GM10266 (cell line): ENCODE measurements around the gene AR.

Experiments
- DNase-seq: peaks from one replicate; pipeline ENCODE4 v3.0.0; 2012; ENCODE audit errors: extremely low spot score
- TF ChIP-seq, protein P1 (sequence below): IDR thresholded peaks from 2 replicates; pipeline ENCODE4 v1.5.1; 2012; ENCODE audit warnings: mild to moderate bottlenecking, low read depth; ENCODE audit not compliant: control insufficient read depth, insufficient read depth; ENCODE audit errors: missing control alignments

Gene AR, protein sequence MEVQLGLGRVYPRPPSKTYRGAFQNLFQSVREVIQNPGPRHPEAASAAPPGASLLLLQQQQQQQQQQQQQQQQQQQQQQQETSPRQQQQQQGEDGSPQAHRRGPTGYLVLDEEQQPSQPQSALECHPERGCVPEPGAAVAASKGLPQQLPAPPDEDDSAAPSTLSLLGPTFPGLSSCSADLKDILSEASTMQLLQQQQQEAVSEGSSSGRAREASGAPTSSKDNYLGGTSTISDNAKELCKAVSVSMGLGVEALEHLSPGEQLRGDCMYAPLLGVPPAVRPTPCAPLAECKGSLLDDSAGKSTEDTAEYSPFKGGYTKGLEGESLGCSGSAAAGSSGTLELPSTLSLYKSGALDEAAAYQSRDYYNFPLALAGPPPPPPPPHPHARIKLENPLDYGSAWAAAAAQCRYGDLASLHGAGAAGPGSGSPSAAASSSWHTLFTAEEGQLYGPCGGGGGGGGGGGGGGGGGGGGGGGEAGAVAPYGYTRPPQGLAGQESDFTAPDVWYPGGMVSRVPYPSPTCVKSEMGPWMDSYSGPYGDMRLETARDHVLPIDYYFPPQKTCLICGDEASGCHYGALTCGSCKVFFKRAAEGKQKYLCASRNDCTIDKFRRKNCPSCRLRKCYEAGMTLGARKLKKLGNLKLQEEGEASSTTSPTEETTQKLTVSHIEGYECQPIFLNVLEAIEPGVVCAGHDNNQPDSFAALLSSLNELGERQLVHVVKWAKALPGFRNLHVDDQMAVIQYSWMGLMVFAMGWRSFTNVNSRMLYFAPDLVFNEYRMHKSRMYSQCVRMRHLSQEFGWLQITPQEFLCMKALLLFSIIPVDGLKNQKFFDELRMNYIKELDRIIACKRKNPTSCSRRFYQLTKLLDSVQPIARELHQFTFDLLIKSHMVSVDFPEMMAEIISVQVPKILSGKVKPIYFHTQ

DNA sequence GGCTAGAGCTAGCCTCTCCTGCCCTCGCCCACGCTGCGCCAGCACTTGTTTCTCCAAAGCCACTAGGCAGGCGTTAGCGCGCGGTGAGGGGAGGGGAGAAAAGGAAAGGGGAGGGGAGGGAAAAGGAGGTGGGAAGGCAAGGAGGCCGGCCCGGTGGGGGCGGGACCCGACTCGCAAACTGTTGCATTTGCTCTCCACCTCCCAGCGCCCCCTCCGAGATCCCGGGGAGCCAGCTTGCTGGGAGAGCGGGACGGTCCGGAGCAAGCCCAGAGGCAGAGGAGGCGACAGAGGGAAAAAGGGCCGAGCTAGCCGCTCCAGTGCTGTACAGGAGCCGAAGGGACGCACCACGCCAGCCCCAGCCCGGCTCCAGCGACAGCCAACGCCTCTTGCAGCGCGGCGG lies at the start of gene AR:
Gene AR, plus strand, starts transcription at position 204 of the 400 bp plus-strand sequence. CDS start 1,126 bp downstream, outside the sequence.
- TF ChIP-seq, protein P1, sequence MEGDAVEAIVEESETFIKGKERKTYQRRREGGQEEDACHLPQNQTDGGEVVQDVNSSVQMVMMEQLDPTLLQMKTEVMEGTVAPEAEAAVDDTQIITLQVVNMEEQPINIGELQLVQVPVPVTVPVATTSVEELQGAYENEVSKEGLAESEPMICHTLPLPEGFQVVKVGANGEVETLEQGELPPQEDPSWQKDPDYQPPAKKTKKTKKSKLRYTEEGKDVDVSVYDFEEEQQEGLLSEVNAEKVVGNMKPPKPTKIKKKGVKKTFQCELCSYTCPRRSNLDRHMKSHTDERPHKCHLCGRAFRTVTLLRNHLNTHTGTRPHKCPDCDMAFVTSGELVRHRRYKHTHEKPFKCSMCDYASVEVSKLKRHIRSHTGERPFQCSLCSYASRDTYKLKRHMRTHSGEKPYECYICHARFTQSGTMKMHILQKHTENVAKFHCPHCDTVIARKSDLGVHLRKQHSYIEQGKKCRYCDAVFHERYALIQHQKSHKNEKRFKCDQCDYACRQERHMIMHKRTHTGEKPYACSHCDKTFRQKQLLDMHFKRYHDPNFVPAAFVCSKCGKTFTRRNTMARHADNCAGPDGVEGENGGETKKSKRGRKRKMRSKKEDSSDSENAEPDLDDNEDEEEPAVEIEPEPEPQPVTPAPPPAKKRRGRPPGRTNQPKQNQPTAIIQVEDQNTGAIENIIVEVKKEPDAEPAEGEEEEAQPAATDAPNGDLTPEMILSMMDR: no peak
- DNase-seq: no peak

DNA sequence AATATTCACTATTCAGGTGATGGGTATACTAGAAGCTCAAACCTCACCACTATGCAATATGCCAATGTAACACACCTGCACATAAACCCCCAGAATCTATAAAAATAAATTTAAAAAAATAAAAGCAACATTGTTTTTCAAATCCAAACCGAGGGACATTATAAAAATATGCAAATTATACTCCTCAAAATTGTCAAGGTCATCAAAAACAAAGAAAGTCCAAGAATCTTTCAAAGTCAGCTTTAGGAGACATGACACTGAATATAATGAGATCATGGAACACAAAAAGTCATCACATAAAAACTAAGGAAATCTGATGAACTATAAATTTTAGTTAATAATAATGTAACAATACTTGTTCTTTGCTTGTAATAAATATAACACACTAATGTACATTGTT lies 43.2 kb upstream of the AR start:
- TF ChIP-seq, protein P1: no peak
- no peak for DNase-seq

DNA sequence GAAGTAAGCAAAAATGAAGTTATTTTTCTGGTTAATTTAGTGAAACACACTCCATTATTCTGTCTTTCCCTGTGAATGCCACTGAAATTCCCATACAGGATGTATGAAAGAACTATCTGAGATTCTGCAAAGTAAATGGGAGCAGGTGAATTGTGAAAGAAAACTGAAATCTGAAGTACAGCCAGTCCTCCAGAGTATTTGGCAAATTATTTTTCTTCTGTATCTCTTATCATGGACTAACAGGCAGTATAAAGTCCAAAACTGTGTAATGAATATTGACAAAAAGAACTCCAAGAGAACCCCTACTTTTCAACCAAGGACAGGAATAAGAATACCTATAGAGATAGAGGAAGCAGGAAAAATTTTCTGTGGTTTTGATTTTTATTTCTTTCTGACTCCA lies 40.8 kb upstream of the AR start:
- DNase-seq: no peak
- TF ChIP-seq, protein P1: no peak

DNA sequence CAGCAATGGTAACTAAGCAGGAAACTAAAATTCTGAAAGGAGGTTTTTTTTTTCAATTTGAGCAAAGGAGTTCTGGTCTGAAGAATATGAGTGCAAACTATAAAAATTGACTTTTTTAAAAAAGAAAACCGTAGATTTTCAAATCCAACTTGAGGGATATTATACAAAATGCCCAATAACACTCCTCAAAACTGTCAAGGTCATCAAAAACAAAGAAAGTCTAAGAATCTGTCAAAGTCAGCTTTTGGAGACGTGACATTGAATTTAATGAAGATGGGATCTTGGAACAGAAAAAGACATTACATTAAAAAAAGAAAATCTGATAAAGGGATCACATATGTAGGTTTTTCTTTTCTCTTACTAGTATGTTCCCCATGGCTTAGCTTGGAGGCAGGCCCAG lies 40.4 kb upstream of the AR start:
- DNase-seq: no peak
- TF ChIP-seq, protein P1: no peak

DNA sequence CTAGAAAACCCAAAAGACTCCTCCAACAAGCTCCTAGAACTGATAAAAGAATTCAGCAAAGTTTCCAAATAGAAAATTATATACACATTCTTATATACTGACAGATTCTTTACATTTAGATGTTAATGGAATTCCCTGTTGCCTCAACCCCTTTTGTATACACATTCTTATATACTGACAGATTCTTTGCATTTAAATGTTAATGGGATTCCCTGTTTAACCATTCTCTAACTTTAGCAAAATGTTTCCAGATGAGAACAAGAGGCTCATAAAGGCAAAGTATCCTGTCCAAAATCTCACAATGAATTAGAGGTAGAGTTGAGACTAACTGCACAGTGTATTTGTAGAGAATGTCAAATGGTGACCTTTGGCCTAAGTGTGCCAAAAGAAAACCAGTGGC lies 23.1 kb upstream of the AR start:
- no peak for DNase-seq
- TF ChIP-seq, protein P1: no peak

DNA sequence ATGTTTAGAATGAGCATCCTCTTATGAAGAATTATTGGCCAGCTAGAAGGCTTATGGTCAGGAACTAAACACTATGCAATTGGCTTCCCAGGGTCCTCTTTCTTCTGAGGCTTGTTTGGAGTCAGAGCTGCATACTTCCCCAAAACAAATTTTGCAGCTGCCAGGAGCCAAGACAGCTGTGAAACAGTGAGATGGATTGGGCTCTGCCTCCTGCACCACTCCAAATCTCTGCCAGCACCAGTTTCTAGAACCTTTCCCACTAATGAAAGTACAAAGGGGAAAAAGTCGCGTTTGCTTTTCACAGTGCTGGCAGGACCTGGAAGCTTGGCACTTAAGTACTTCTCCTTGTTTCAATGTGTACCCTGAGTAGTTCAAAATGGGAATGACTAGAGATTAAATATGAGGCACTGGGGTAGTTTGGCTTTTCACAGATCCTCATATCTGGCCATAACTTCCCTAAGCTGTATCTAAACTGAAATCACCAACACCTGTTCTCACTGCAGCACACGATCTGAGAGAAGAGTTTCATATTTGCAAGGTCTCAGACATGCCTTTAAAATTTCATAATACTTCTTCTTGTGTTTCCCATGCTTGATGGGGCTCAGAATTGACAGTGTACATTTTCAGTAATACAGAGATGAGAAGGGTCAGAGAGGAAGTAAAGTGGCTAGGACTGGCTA lies 20.7 kb upstream of the AR start:
- DNase-seq: no peak
- TF ChIP-seq, protein P1: no peak

DNA sequence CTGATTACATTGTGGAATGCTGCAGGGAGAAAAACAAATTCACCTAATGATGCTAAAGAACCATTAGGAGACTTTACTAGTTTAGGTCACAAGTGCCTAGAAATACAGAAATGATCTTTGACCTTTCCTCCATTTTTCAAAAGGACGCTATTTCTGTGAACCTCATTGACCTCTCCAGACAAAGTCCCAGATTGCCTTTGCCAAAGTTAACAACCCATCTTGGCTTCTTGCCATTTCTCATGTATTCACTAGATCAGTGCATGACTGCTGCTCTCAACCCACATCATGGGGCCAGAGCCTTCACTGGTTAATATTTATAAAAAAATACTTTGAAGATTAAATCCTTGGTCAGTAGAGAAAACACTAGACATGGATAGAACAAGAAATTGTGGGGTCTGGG lies 19.9 kb upstream of the AR start:
- TF ChIP-seq, protein P1: no peak
- DNase-seq: no peak
